OCI-LY1 (cell line): Measurements from ENCODE around the gene MTIF3.

Experiments
- H2AFZ ChIP-seq: fragments of 200-600 bp; sonication (generic), shearing (Covaris generic); 2 replicates; pipeline ENCODE4 v1.6.0; 2014; ENCODE audit warnings: antibody characterized with exemption, mild to moderate bottlenecking, low read length
- H3F3A ChIP-seq: fragments of 200-600 bp; sonication (generic), shearing (Covaris generic); 2 replicates; pipeline ENCODE4 v1.6.0; 2014; ENCODE audit warnings: mild to moderate bottlenecking, antibody characterized with exemption, low read length, moderate library complexity; ENCODE audit not compliant: insufficient read depth
- H3K27ac ChIP-seq: fragments of 200-600 bp; sonication (generic); 2 replicates; pipeline ENCODE4 v1.5.1; 2014; ENCODE audit warnings: low read length, mixed run types, mild to moderate bottlenecking, low read depth; ENCODE audit not compliant: poor library complexity, severe bottlenecking
- H3K27me3 ChIP-seq: fragments of 200-600 bp; sonication (generic); 2 replicates; pipeline ENCODE4 v1.6.0; 2014; ENCODE audit warnings: antibody characterized with exemption, mild to moderate bottlenecking, low read length, moderate library complexity; ENCODE audit not compliant: insufficient read depth
- H3K36me3 ChIP-seq: fragments of 200-600 bp; sonication (generic); 2 replicates; pipeline ENCODE4 v1.6.1; 2014; ENCODE audit warnings: mild to moderate bottlenecking, antibody characterized with exemption, low read length, moderate library complexity, mixed read lengths; ENCODE audit not compliant: insufficient read depth
- H3K4me1 ChIP-seq: fragments of 200-600 bp; sonication (generic); 2 replicates; pipeline ENCODE4 v1.5.1; 2014; ENCODE audit warnings: mild to moderate bottlenecking, low read length, moderate library complexity; ENCODE audit not compliant: insufficient read depth, severe bottlenecking
- H3K4me2 ChIP-seq: fragments of 200-600 bp; sonication (generic), shearing (Covaris generic); 2 replicates; pipeline ENCODE4 v1.6.1; 2014; ENCODE audit warnings: low read length
- H3K4me3 ChIP-seq: fragments of 200-600 bp; sonication (generic); 2 replicates; pipeline ENCODE4 v1.5.1; 2014; ENCODE audit warnings: low read length, low read depth, mild to moderate bottlenecking, mixed read lengths; ENCODE audit not compliant: poor library complexity, severe bottlenecking
- H3K79me2 ChIP-seq: fragments of 200-600 bp; shearing (Covaris generic); 2 replicates; pipeline ENCODE4 v1.6.1; 2016; ENCODE audit warnings: mixed run types, low read length, mixed read lengths; ENCODE audit not compliant: insufficient read depth
- H3K9ac ChIP-seq: fragments of 200-600 bp; sonication (generic), shearing (Covaris generic); 2 replicates; pipeline ENCODE4 v1.6.1; 2014; ENCODE audit warnings: mild to moderate bottlenecking, low read length, mixed read lengths
- H3K9me2 ChIP-seq: fragments of 200-600 bp; sonication (generic), shearing (Covaris generic); 2 replicates; pipeline ENCODE4 v1.6.1; 2014; ENCODE audit warnings: low read depth, mild to moderate bottlenecking, low read length, mixed read lengths
- H3K9me3 ChIP-seq: fragments of 200-600 bp; shearing (Covaris generic); 2 replicates; pipeline ENCODE4 v1.6.1; 2014; ENCODE audit warnings: low read length, mixed read lengths
- H4K20me1 ChIP-seq: fragments of 200-600 bp; sonication (generic), shearing (Covaris generic); 2 replicates; pipeline ENCODE4 v1.6.0; 2016; ENCODE audit warnings: mild to moderate bottlenecking, low read length; ENCODE audit not compliant: insufficient read depth
- EZH2 ChIP-seq: fragments of 200-600 bp; sonication (generic), shearing (Covaris generic); IDR thresholded peaks from 2 replicates; pipeline ENCODE4 v1.8.0; 2017; ENCODE audit warnings: borderline replicate concordance, mixed run types, mild to moderate bottlenecking, antibody characterized with exemption, low read length, moderate library complexity, mixed read lengths
- TF ChIP-seq, protein P1 (sequence below): fragments of 200-600 bp; sonication (generic), shearing (Covaris generic); IDR thresholded peaks from 2 replicates; pipeline ENCODE4 v1.5.1; 2017; ENCODE audit warnings: mild to moderate bottlenecking, antibody characterized with exemption, low read length, moderate library complexity, mixed read lengths

Gene MTIF3

DNA sequence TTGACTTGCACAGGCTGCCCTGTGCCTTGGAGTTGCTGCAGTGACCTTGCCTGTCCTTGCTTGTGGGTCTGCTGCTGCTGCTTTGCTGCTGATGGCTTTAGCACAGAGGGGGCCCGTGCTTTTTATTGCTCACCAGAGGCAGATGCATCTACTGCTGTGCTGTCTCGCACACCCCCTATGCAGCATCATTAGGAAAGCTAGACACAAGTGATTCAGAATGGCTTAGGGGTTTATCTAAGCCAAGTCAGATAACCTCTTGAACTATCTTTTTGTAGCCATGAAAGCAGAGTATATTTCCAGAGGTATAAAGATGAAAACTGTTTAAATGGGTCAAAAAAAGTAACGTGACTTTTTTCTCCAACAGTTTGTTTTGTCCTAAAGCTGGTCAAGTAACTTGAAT lies 18.2 kb downstream of the MTIF3 start:
- H3K4me1 ChIP-seq: peaks cover 5% of the 10 kb centered on the region
- peaks cover 4% of the 10 kb centered on the region for H3K79me2 ChIP-seq
- H3F3A ChIP-seq: no peaks in the 10 kb centered on the region
- H3K4me3 ChIP-seq: no peak overlapping the region
- H3K36me3 ChIP-seq: peaks cover 93% of the 10 kb centered on the region
- H3K27ac ChIP-seq: no peak overlapping the region
- H3K4me2 ChIP-seq: no peak overlapping the region
- TF ChIP-seq EZH2: no peak
- TF ChIP-seq, protein P1, sequence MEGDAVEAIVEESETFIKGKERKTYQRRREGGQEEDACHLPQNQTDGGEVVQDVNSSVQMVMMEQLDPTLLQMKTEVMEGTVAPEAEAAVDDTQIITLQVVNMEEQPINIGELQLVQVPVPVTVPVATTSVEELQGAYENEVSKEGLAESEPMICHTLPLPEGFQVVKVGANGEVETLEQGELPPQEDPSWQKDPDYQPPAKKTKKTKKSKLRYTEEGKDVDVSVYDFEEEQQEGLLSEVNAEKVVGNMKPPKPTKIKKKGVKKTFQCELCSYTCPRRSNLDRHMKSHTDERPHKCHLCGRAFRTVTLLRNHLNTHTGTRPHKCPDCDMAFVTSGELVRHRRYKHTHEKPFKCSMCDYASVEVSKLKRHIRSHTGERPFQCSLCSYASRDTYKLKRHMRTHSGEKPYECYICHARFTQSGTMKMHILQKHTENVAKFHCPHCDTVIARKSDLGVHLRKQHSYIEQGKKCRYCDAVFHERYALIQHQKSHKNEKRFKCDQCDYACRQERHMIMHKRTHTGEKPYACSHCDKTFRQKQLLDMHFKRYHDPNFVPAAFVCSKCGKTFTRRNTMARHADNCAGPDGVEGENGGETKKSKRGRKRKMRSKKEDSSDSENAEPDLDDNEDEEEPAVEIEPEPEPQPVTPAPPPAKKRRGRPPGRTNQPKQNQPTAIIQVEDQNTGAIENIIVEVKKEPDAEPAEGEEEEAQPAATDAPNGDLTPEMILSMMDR: no peak
- H3K27me3 ChIP-seq: no peaks in the 10 kb centered on the region
- H2AFZ ChIP-seq: no peak overlapping the region
- no peaks in the 10 kb centered on the region for H4K20me1 ChIP-seq
- H3K9me2 ChIP-seq: no peaks in the 10 kb centered on the region
- H3K9me3 ChIP-seq: no peaks in the 10 kb centered on the region
- H3K9ac ChIP-seq: no peak overlapping the region

DNA sequence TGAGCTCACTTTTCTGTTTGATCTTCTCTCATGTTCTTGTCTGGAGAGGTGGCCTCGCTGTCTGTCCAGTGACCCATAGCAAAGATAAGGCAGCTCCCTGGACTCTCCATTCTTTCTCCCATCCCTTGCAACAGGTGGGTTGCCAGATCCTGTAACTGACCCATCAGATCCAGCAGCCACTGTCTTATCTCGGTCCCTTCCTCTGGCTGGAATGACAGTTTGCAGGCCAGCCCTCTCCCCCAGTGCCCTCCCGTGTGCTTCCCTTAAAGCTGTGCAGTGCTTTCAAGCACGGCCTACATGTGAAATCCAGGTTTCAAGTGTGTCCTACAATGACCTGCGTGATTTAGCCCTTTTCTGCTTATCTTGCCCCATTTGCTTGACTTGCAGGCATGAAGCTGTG lies 22.2 kb downstream of the MTIF3 start:
- Histone ChIP-seq H2AFZ (no peak overlapping the region), H3K9ac (no peak overlapping the region), H3K4me1 (peaks cover 23% of the 10 kb centered on the region), H3K4me3 (no peak overlapping the region), H3K79me2 (peaks cover 29% of the 10 kb centered on the region), H3K9me3 (no peaks in the 10 kb centered on the region), H3F3A (no peaks in the 10 kb centered on the region), H3K9me2 (no peaks in the 10 kb centered on the region), H4K20me1 (no peaks in the 10 kb centered on the region), H3K36me3 (peaks cover 70% of the 10 kb centered on the region), H3K4me2 (no peak overlapping the region), H3K27me3 (no peaks in the 10 kb centered on the region), H3K27ac (no peak overlapping the region)
- TF ChIP-seq EZH2: no peak
- TF ChIP-seq, protein P1: no peak

DNA sequence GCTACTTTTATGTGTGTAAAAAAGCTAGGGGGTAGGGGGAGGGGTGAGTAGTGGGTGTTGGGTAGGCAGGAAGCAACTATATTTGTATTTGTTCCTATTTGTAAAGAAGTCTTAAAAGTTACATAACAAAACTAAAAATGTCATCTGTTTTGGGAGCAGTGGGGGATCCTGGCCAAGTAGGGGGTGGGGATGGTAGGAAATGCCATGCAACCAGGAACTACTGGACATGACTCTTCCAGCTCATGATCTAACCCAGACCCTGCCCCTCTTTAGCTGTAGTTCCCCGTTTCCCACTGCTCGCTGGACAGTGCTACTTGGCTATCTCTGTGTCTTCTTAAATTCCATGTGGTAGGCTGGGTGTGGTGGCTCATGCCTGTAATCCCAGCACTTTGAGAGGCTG lies 22.7 kb downstream of the MTIF3 start:
- TF ChIP-seq, protein P1: no peak
- no peak for TF ChIP-seq EZH2
- Histone ChIP-seq H2AFZ (no peak overlapping the region), H3F3A (no peaks in the 10 kb centered on the region), H3K4me2 (peak overlapping the region; percentile 92; the same call in 1 of the 2 replicates), H3K9me3 (no peaks in the 10 kb centered on the region), H3K4me1 (peaks cover 23% of the 10 kb centered on the region), H3K27ac (no peak overlapping the region), H3K4me3 (no peak overlapping the region), H3K79me2 (peaks cover 29% of the 10 kb centered on the region), H4K20me1 (no peaks in the 10 kb centered on the region), H3K36me3 (peaks cover 65% of the 10 kb centered on the region), H3K9ac (no peak overlapping the region), H3K9me2 (no peaks in the 10 kb centered on the region), H3K27me3 (no peaks in the 10 kb centered on the region)
